GM12892 (cell line): ENCODE measurements around the gene CSNK1G2.

ENCODE experiments used
- POLR2A ChIP-seq: IDR thresholded peaks from 2 replicates; pipeline ENCODE4 v1.6.1; 2011; ENCODE audit warnings: low read depth, low read length, control low read depth
- POLR2AphosphoS5 ChIP-seq: IDR thresholded peaks from 2 replicates; pipeline ENCODE4 v1.6.1; 2011; ENCODE audit warnings: low read depth, low read length, control low read depth
- TAF1 ChIP-seq: IDR thresholded peaks from 2 replicates; pipeline ENCODE4 v1.6.1; 2011; ENCODE audit warnings: low read depth, mild to moderate bottlenecking, control low read depth, low read length, borderline replicate concordance

- no peak for TF ChIP-seq POLR2AphosphoS5
- no peak for TF ChIP-seq POLR2A
- no peak for TF ChIP-seq TAF1
Observed at GRCh38 chr19:1980809-1981181, 39.8 kb downstream of the CSNK1G2 start.
